ENCODE measurements around the gene EVI5.
"Not testable (repeated sequence)": the region's sequence is repeated elsewhere in the genome, so short reads cannot be mapped to it uniquely, and the experiment has no call there.

Gene EVI5

DNA sequence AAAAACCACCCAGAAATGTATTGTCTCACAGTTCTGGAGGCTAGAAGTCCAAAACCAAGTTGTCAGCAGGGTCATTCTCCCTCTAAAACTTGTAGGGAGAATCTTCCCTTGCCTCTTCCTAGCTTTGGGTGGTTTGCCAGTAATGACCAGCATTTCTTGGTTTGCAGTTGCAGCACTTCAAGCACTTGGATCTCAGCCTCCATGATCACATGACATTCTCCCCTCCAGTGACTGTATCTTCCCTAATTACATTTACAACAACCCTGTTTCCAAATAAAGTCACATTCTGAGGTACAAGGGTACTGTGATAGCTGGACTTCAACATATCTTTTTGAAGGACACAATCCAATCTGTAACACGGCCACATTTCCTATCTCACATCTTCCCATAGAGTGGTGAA is 37.2 kb downstream of the EVI5 start:
- no peak for DNase-seq

- not testable (repeated sequence) for DNase-seq
These were observed 38.7 kb downstream of the EVI5 start for GRCh38 chr1:92746255-92746654.

GRCh38 chr1:92743221-92743620 is 41.7 kb downstream of the EVI5 start:
- DNase-seq: no peak

DNA sequence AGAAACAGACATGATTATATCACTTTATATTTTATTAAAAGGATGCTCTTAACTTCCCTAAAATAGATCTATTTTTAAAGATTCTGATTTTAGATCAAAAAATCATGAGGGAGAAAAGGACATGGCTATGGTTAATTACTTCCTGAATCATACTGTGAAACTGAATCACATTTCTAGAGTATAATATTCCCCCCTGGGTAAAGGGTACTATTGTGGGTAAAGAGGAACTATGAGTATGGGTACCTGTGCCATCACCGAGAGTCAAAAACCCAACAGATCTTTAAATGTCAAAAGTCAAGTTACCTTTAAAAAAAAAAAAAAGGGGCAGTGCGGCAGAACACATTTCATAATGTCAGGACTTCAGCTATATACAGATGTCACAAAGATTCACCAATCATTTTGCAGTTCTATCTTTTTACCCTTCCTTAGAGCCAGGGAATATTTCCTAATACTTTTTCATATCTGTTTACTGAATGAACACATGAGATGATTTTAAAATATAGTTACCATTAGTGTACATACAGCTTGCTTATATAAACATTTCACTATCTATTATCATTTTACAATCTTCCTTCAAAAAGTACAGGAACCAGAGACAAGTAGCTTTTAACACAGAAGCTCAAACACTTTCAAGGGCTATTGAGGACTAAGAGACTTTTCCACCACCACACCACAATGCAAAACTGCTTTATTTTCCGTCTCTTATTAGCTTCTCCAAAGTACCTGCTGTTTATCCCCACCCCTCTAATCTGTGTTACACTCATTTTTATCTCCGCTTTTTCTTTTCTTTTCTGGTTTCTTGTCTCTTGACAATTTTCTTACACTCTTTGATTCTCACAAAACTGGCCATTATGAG is 45.0 kb downstream of the EVI5 start:
- no peak for DNase-seq

DNA sequence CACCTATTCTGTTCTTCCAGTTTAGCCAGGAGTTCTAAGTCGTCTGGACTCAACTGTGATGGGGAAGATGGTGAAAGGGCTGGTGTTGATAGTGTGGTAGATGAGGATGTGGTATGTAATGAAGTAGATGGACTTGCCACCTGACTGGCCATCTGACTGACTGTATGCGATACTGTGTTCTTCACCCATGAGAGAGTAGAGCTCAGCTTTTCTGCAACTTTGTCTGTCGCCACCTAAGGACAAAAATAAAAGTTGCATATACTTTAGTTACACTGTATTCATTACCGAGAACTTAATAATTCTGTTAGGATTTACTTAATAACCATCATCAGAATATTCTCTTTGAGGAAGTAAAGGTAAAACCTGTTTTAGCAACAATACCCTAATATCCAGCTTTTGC is 48.5 kb downstream of the EVI5 start:
- no peak for DNase-seq

- no peak for DNase-seq
These were observed 54.4 kb downstream of the EVI5 start for GRCh38 chr1:92730476-92730875.

GRCh38 chr1:92728697-92729096 is 56.2 kb downstream of the EVI5 start:
- no peak for DNase-seq

DNA sequence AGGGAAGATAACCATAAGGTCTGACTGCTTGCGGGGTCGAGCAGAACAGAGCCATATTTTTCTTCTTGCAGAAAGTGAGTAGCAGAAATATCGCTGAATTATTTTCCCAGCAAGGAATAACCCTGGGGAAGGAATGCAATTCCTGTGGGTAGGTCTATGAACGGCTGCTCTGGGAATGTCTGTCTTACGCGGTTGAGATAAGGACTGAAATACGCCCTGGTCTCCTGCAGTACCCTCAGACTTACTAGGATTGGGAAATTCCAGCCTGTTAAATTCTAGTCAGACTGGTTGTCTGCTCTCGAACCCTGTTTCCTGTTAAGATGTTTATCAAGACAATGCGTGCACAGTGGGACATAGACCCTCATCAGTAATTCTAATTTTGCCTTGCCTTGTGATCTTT is 61.2 kb downstream of the EVI5 start:
- DNase-seq: not testable (repeated sequence)

DNA sequence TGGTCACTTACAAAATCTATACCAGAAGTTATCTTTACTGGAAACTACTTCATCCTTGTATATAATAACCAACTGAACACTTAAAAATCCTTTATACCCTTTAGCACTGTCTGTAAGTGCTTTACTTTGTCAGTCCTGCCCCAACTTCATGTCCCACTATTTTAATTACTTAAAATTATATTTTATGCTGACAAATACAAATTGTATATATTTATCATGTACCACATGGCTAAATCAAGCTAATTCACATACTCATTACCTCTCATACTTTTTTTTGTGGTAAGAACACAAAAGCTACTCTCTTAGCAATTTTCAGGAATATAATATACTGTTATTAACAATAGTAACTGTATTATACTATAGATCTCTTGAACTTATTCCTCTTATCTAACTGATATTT is 63.0 kb downstream of the EVI5 start:
- no peak for DNase-seq

DNA sequence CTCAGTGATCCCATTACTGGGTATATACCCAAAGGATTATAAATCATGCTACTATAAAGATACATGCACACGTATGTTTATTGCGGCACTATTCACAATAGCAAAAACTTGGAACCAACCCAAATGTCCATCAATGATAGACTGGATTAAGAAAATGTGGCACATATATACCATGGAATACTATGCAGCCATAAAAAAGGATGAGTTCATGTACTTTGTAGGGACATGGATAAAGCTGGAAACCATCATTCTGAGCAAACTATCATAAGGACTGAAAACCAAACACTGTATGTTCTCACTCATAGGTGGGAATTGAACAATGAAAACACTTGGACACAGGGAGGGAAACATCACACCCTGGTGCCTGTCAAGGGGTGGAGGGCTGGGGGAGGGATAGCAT is 63.8 kb downstream of the EVI5 start:
- not testable (repeated sequence) for DNase-seq

DNA sequence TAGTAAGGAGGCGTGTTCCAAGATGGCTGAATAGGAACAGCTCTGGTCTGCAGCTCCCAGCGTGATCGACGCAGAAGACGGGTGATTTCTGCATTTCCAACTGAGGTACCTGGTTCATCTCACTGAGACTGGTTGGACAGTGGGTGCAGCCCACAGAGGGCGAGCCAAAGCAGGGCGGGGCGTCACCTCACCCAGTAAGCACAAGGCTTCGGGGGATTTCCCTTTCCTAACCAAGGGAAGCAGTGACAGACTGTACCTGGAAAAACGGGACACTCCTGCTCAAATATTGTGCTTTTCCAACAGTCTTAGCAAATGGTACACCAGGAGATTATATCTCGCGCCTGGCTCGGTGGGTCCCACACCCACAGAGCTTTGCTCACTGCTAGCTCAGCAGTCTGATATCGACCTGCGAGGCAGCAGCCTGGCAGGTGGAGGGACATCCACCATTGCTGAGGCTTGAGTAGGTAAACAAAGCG is 69.4 kb downstream of the EVI5 start:
- not testable (repeated sequence) for DNase-seq

GRCh38 chr1:92713939-92714338 is 71.0 kb downstream of the EVI5 start:
- no peak for DNase-seq

DNA sequence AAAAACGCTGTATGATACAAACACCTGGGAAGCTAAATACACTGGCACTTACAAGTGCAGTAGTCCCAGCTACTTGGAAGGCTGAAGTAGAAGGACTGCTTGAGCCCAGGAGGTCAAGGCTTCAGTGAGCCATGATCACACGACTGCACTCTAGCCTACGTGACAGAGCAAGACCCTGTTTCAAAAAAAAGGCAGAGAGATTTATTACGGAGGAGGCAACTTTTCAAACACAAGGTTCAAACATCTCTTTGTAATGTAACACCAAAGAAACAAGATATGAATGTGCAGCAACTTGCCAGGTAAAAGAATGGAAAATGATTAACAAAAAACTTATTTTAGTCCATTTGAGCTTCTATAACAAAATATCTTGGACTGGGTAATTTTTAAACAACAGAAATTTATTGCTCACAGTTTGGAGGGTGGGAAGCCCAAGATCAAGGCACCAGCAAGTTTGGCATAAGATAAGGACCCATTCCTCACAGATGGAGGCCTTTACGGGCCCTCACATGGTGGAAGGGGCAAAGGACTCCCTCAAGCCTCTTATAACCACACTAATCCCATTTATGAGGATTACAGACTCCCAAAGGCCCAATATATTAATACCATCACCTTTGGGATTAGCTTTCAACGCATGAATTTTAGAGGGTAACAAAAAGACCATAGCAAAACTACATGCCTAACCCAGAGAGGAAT is 73.3 kb downstream of the EVI5 start:
- DNase-seq: no peak

DNA sequence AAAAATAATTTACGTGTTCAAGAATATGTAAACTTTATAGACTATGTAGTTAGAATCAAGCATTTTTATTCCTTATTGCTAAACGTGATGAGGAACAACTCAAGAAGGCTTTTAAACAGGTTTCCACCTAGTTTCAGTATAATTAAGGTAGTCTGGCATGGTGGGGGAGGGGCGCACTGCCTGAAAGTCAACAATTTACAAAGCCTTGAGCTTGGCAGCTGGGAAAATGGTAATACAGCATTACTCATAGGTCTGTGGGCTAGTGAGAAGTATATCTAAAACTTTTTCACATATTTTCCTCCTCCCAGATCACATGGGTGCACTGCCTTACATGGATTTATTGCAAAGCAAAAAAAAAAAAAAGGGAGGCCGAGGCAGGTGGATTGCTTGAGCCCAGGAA is 75.2 kb downstream of the EVI5 start:
- no peak for DNase-seq

- no peak for DNase-seq
These were observed 76.4 kb downstream of the EVI5 start for GRCh38 chr1:92708368-92708950.

DNA sequence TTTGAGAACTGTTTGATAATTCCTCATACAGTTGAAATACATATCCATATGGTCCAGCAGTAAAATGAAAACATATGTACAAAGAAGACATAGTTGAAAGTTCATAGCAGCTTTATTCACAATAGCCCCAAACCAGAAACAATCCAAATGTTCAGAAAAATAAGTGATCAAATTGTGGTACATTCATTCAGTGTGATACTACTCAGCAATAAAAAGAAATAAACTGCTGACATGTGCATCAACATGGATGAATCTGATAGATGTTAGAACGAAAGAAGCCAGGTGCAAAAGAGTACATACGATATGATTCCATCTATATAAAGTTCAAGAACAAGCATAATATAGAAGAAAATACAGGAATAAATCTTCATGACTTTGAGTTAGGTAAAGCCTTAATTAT is 77.2 kb downstream of the EVI5 start:
- DNase-seq: no peak

- DNase-seq: no peak
These were observed 77.6 kb downstream of the EVI5 start for GRCh38 chr1:92707292-92707691.

- DNase-seq: no peak
These were observed 79.5 kb downstream of the EVI5 start for GRCh38 chr1:92705446-92705845.

GRCh38 chr1:92701147-92701546 is 83.8 kb downstream of the EVI5 start:
- no peak for DNase-seq

- DNase-seq: no peak
These were observed 86.0 kb downstream of the EVI5 start for GRCh38 chr1:92698932-92699331.

- no peak for DNase-seq
These were observed 89.8 kb downstream of the EVI5 start for GRCh38 chr1:92695104-92695503.

GRCh38 chr1:92691925-92692324 is 93.0 kb downstream of the EVI5 start:
- no peak for DNase-seq

DNA sequence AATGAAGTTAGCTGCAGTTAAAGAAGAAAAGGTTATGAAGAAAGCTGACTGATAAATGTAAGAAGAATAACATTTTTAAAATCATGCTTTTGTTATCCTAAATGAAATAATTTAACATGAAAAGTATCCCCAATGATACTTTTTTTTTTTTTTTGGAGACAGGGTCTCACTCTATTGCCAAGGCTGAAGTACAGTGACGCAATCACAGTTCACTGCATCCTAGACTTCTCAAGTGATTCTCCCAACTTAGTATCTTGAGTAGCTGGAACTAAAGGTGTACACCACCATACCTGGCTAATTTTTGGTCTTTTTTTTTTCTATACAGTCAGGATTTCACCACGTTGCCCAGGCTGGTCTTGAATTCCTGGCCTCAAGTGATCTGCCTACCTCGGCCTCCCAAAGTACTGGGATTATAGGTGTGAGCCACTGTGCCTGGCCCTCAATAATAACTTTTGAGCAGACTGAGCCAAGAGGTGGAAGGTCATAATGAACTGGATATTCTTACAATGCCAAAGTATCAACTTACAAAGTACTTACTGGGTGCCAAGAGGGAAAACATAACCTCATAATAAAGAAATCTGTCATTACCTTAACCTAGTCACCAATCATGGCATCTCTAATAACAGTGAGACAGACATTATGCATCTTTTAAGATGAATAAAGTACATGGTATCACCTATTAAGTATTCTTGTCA is 94.5 kb downstream of the EVI5 start:
- no peak for DNase-seq

Measured in central memory CD4-positive, alpha-beta T cell (primary cell).